ENCODE measurements around the gene SS18L1.
"Not testable (repeated sequence)": the region's sequence is repeated elsewhere in the genome, so short reads cannot be mapped to it uniquely, and the experiment has no call there.

Gene SS18L1

GRCh38 chr20:62138204-62138543 is 5.4 kb upstream of the SS18L1 start:
- no peak for DNase-seq

DNA sequence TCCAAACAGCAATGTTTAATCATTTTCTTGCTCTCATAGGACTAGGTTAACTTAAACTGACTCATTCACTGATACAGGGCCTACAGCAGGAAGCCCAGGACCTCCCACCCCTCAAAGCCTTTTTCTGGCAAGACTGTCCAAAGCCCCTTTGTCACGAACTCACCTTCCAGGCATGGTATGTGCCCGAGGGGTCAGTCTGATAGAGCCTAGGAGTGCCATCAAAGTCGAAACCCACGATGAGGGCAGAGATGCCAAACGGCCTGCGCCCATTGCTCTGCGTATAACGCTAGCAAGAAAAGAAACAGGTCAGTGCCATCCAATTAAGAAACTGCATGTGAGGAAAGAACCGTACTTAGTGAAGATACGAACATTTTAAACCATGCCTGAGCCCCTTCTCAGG is 4.7 kb upstream of the SS18L1 start:
- DNase-seq = no peak

DNA sequence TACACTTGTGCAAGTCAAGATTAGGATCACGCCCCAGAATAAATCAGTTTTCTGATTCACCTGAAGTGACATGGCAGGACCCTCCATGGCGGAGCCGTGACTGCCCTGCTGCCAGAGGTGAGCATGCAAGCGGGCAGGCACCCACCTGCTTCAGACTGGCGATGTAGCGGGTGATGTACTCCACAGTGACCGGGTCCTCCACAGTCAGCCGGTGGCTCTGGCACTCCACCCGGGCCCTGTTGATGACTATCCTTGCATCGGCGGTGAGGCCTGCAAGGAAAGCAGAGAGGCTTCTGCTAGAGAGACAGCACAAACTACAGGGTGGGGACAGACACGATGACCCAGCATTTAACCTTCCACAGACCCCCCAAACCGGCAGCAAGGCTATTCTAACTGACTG is 3.9 kb upstream of the SS18L1 start:
- DNase-seq = no peak

DNA sequence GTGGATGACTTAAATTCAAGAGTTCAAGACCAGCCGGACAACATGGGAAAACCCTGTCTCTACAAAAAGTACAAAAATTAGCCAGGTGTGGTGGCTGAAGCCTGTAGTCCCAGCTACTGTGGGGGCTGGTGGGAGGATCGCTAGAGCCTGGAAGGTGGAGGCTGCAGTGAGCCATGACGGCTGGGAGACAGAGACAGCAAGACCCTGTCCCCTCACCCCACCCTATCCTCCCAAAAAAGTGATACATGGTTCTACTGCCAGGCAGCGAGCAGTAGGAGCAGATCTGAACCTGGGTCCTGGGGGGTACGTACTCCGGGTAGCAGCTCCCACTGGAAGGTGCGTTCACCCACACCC is 2.5 kb upstream of the SS18L1 start:
- no peak for DNase-seq

DNA sequence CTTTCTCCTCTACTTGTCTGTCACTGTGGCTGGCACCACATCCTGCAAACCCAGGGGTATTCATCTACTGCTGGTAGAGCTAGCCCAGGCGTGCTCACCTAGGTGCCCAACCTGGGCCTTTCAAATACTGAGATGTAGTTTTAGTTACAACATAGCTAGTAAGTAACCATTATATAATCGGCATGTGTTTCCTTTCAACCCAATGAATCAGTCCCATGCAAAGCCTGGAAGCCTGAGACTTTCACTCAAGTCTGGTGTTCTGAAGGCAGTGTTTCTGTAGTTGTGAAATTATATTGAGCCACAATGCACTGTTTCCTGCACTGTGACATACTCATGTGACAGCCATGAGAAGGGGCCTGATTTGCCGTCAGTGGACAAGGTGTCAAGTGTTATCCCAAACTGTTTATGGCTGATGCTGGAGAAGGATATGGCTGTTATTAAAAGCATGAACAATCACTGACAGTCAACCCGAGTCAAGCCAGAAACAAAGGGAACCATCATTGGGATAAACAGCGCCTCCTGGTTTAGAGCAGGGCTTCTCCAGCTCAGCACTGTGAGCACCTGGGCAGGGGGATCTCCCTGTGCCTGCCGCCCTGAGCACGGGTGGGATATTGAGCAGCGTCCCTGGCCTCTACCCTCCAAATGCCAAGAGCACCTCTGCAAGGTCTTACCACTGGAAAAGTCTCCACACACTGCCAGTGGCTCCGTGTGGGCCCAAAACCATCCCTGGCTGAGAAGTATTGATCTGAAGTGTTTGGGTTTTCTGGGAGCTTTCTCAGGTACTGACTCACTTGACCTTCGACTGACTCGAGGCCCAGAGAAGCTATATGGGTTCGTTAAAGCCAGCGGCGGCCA is 1.9 kb upstream of the SS18L1 start:
- DNase-seq = no peak

GRCh38 chr20:62142252-62143080 is 1.1 kb upstream of the SS18L1 start:
- no peak for DNase-seq

GRCh38 chr20:62143957-62144825 is 622 bp downstream of the SS18L1 start:
- no peak for DNase-seq

DNA sequence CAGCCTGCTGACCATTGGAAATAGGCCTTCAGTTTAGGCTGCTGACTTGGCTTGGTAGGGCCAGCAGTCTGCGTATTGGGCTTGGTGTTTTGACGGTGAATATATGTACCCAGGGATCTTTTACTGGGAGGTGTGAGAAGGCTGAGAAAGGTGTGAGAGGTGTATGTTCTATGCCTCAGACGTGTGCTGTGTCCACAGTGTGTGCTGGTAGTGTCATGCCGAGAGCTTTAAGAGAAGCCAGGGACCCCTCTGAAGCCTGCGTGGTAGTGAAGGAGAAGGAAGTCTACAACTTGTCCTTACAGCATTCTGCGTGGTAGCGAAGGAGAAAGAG is 2.1 kb downstream of the SS18L1 start:
- DNase-seq = no peak

- no peak for DNase-seq
These were observed 2.6 kb downstream of the SS18L1 start for GRCh38 chr20:62146019-62146755.

DNA sequence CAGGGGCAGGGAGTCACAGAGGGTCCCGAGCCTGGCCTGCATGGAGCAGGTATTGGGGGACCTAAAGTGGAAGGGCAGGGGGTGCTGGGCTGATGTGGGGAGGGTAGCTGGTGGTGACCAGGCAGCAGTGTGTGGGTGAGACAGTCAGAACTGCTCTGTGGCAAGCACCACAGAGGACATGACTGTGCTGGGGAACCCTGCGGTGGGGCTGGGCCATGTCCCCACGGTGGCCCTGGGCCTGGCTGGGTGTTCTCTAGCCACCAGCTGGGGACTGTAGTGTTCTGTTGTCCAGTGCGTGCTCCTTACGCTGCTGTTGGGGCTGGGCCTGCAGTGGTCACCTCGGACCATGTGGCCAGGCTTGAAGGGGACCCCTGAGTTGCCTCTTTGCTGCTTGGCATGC is 3.6 kb downstream of the SS18L1 start:
- no peak for DNase-seq

DNA sequence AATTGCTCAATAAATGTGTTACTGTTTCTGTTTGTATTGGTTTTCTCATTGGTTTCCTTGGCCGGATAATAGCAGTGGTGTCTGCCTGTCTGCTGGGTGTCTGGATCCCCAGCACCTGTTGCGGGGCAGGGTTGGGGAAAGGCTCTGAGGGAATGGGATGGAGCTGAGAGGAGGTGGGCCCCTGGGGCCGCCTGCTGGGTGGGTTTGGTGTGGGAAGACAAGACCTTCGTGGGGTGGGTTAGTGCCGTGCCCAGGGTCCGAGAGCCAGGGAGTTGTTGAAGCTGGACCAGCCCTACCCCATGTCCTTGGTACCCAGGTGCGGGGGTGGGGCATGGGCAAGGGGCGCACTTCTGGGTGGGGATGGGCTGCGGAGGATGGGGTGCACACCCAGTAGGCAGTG is 4.0 kb downstream of the SS18L1 start:
- DNase-seq = no peak

DNA sequence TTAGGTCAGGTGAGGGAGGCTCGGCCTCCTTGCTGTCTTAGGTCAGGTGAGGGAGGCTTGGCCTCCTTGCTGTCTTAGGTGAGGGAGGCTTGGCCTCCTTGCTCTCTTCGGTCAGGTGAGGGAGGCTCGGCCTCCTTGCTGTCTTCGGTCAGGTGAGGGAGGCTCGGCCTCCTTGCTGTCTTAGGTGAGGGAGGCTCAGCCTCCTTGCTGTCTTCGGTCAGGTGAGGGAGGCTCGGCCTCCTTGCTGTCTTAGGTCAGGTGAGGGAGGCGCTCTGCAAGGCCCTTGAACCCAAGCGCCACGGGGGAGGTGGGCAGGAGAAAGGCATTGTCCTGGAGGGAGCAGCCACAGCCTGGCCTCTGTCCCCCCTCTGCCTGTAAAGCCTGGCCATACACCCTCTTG is 4.8 kb downstream of the SS18L1 start:
- not testable (repeated sequence) for DNase-seq

DNA sequence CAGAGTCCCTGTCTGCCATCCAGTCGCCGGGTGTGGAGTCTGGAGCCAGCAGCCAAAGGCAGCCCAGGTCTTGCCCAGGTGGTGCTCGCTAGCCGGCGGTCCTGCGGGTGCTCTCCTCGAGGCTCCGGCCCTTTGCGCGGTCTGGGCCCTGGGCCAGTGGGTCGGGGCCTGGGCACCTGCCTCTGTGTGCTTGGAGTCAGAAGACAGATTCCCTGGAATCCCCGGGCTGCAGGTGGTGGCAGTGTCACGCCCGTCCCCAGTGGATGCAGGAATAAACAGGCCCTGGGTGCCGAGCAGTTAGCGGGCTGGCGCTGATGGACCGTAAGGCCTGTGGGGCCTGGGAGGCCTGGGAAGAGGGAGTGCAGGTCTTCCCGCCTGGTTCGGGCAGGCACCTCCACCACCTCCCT is 5.3 kb downstream of the SS18L1 start:
- DNase-seq = no peak

- DNase-seq = no peak
These were observed 6.2 kb downstream of the SS18L1 start for GRCh38 chr20:62149532-62150309.

DNA sequence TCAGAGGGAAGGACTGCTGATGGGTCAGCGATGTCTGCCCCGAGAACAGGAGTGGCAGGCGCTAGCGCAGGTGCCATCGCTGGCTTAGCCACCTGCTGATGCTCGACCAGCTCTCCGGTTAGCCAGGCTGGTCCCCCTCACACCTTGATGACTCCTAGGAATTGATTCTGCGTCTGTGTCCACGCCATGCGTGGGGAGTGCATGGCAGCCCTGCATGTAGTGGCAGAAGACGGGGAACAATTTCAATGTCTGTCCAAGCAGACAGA is 6.7 kb downstream of the SS18L1 start:
- DNase-seq = no peak

DNA sequence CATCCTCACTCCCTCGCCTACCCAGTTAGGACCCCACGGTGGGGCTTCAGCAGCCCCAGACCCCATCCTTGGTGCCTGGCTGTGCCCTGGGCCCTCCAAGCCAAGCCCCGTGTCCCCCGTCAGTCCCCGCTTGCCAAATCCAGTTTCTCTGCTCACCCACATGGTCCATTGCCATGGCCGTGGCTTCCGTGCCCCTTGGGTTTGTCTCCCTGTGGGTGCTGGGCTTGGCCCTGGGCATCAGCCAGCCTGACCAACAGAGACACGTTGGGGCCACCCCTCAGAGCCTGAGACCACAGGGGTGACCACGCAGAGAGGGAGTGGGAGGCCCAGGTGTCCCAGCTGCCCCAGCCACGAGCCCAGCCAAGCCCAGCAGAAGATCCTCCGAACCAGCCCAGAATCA is 7.7 kb downstream of the SS18L1 start:
- DNase-seq = no peak

- no peak for DNase-seq
These were observed 8.3 kb downstream of the SS18L1 start for GRCh38 chr20:62151835-62152364.

DNA sequence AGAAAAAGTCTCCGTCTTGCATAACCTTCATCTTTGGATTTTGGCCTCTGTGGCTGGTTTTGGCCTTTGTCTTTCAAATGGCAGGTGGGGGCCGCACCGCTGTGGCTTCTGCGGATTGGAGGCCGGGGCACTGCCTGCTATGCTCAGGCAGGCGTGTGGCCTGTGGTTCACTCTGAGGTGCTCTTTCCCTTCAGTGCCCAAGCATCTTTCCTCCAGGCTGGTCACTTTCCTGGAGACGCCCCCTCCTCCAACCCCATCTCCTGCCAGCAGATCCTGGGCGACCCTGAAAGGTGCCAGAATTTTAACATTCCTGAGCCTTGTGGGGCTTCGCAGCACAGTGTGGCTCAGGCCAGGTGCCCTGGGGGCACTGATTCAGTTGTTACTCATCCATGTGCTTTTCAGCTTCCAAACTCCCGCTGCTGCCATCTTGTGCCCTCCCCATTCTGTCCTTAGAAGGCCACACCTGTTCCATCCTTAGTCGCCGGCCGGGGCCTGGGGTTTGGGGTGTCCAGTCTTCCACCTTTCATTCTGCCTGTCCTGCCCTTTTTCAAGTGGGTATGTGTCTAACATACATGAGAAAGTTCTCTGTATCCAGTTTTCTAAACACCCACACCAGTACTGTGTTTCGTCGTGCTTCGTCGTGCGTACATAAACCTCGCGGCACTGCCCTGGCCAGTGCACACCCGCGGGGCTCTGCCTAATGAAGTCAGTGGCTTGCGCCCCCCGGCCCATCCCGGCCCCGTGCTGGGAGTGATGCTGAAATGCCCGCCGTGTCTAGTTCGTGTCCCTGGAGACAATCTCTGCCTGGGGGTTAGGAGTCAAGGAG is 12.1 kb downstream of the SS18L1 start:
- DNase-seq = no peak

DNA sequence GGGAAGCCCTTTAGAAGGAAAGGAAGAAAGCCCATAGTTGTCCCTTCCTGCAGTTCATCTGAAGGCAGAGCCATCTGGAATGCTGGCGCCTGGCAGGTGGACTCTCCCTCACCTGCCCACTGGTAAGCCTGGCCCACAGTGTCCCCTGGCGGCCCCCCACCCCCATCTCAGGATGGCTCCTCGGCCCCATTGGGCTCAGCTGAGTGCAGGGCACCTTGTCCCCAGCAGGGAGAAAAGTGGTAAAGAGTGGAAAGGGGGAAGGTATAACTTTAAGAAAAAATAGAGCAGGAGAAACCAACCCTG is 12.6 kb downstream of the SS18L1 start:
- DNase-seq = no peak

- peak; percentile 29 for DNase-seq
These were observed 13.2 kb downstream of the SS18L1 start for GRCh38 chr20:62156592-62157386.

Measured in activated gamma-delta T cell (primary cell).